Activated T-cell treated with anti-CD3 and anti-CD28 coated beads, Interleukin-2, amount 50 U/mL, for 48 hours (primary cell): Measurements from ENCODE around the gene TUBGCP6.

Source experiments
- DNase-seq, 2 experiments: peaks; one replicate each; pipeline ENCODE4 v3.0.0-alpha.2; 2020

TUBGCP6 gene

DNA sequence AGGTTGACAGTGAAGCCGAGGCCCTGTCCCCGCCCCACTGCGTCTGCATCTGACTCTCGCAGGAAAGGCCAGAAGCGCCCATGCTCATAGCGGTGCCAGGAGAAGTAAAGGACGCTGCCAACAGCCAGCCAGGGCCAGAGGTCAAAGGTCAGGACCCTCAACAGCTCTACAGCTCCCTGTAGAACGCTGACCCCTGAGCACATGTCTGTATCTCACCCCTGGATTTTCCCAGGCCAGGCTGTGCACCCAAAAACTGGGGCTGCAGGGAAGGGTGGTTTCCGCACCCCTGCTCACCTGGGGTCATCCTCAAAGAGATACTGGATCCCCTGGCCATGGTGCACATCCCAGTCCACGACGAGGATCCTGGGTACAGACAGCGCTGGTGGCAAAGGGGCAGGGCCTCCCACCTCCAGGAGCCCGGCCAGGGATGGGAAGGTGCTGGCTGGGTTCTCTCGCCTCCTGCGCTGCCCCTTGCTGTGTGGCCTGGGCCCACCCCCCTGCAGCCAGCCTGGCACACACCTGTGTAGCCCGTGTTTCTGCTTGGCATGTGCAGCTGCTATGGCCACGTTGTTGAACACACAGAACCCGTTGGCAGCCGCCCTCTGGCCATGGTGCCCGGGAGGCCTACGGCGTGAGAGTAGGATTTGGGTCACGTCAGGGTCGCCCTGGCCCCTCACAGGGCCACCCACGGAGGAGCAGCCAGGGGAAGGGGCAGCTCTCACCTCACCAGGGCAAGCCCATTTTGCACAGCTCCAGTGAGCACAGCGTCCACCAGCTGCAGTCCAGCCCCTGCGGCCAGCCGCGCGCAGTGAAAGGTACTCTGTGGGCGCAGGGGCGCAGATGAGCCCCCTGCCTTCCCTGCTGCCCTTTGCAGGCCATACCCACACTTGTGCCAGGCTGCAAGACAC, 4.8 kb upstream of the TUBGCP6 start:
- DNase-seq: no peak

DNA sequence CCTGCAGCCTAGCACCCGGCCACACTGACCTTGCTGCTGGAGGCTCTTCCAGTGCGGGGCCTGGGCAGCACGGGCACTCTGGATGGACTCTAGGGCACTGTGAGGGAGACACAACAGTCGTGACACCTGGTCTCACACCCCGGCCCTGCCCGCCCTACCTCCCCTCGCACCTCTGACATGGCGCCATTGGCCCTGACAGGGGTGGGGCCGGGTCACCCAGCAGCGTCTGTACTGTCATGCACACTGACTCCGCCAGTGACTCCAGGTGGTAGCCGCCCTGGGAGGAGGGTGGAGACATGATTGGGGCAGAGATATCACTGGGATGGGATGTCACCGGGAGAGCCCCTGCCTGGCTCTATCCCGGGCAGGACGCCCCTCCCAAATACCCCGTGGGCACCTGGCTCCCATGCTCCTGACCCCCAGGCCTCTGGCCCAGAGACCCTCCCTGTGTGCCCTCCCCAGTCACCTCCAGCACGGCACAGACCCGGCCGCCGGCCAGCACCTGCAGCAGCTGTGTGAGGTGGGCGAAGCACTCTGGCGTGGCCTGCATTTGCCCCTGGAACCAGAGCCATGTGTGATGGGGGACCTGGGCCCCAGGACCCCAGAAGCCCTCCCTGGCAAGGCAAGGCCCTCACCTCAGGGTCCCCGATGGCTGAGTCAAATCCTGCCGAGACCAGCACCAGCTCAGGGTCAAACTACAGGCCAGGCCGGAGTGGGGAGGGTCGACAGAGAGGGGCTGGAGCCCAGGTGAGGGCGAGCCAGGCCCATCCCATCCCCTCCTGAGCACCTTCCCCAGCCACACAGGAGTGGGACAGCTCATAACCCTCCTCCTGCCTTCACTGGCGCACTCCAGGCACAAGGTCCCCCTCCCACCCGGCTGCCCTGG, 3.6 kb upstream of the TUBGCP6 start:
- DNase-seq: no peak

DNA sequence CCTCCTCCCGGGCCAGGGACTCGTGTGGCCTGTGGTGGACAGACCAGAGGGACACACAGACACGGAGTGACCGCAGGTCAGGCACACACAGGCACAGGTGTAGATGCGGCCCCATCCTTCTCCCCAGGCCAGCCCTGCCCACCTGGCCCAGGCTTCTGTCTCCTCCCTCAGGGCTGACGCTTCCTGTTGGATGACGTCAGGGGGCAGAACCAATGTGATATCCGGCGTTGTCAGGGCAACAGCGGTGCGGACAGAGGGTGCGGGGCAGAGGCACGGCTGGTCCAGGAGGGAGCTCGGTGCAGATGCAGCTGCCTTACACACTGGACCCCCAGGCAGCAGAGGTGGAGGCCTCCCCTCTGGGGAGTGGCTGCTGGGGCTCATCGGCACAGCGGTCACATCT, 2.9 kb upstream of the TUBGCP6 start:
- DNase-seq: peak; percentile 54 to 60

DNA sequence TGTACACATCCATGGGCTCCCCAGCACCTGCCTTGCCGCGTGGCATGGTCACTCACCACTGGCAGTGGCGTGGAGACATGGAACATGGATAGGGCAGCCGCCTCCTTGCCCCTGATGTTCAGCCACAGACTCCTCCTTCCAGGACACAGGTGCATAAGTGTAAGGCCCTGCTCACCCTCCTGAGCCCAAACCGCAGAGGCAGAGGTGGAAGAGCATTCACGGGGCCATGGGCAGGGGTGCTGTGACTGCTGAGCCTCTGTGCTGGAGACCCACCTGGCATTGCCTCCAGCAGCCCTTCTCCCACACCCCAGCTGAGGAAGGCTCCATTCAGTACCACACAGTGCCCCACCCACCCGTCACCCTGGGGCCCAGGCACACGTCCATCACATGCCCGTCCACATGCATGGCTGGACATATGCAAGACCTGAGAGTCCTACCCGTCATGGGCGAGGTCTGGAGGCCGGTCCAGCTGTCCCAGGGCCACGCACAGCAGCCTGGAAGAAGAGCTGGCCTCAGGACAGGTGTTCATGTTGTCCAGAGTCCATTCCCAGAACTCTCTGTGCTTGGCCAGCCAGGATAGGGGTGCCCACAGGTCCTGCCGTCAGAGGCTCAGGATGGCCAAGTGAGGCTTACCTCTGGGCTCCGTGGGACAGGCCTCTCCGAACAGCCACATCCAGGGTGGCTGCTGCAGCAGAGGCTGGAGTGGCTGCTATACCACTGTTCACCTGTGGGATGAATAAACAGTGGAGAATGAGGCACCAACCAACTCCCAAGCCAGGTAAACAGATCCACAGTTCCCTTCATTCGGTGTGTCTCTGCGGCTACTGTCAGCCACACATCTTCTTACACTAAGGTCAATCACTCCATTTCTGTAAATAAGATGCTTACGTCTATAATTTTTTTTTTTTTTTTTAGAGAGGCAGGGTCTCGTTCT, 1.7 kb upstream of the TUBGCP6 start:
- DNase-seq: no peak

DNA sequence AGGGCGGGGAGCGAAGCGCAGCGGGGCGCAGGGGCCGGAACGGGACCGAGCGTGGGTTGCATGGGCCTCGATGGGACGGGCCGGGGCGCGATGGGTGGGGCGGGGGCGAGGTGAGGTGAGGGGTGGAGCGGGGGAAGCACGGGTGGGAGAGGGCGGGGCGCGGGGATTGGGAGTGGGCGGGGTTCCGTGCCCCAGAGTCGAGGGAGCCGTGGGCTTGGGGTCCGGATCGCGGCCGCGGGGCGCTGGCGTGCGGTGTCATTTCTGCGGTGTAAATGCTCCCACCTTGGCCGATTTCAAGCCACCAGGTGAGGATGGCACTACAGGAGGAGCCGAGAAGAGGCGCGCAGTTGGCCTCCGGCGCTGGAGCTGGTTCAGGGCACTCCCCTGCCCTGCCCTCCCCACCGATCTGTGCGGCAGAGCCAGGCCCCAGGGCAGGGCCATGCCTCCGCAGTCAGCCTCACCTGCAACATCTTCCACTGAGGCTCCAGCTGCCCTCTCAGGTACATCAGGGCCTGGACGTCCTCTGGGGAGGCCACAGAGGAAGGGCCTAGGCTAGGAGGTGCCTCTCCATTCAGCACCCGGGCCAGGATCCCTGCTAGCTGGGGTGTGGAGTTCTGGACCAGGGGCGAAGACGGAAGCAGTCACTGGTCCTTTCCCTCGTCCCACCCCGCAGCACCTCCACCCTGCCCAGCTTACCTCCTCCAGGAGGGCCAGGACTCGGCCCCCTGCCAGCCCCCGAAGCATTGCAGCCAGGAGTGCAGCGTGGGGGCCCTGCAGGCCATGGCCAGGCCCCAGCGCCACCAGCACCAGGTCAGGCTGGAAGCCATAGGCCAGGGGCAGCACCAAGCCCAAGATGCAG, 620 bp upstream of the TUBGCP6 start:
- peak in 1 of 2 experiments; percentile 46 for DNase-seq

DNA sequence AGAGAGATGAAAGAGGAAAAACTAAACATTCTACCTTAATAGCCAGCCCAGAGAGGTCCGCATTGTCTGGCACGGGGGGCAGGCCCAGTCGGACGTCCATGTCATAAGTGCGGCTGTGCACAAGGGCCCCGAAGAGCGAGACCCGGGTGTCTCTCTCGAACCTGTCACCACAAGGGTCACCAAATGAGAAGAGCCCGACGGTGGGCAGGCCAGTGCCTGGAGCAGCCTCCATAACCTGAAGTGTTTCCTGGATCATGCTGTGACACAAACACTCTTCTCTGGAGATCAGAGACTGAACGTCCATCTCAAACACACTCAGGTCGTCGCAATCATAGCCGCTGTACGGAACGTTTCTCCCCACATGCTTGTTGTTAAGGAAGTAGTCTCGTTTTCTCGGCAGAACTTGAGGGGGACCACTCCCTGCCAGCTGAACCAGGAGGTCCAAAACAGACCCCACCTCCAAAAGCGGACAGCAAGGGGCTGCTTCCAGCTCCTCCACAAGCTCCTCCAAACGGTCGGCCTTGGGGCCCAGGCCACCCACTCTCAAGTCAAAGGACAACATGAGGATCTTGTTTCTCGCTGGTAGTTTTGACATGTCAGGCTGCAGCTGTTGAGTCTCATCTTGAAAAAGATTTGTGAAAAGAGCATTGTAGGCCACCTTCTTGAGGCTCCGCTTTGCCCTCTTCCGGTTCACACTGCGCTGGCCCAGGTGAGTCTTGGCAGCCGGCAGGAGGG, 971 bp downstream of the TUBGCP6 start:
- DNase-seq: no peak

DNA sequence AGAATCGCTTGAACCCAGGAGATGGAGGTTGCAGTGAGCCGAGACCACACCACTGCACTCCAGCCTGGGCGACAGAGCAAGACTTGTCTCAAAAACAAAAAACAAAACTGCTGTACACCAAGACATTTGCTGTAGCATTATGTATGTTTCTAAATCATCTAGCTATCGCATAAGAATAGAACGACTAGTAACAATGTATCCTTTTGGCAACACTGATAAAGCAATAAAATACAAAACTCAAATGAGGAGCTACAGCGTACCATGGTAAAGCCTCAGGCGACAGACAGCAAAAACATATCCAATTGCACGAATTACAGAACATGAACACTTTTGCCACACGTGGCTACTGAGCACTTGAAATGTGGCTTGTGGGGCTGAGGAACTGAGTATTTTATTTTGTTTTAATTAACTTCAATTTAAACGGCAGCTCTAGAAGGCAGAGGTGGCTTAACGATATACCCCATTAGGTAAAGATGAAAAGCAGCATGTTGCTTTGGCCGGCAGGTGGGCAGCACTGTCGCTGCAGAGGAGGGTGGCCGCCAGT, 2.3 kb downstream of the TUBGCP6 start:
- no peak for DNase-seq

DNA sequence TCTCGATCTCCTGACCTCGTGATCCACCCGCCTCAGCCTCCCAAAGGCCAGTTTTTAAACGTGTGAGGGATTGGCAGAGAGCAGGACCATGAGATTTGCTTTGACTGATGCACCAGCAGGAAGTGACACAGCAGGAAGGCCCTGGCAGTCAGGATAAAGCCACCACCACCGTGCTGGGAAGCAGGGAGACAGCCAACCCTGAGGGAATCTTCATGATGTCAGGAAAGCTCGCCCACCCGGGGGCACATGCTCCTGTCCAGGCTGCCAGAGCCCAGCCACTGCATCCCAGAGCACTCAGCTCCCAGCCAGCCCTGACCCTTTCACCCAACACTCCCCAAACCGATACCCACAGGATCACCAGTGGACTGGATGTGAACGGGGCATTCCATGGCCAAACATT, 6.1 kb downstream of the TUBGCP6 start:
- no peak for DNase-seq

DNA sequence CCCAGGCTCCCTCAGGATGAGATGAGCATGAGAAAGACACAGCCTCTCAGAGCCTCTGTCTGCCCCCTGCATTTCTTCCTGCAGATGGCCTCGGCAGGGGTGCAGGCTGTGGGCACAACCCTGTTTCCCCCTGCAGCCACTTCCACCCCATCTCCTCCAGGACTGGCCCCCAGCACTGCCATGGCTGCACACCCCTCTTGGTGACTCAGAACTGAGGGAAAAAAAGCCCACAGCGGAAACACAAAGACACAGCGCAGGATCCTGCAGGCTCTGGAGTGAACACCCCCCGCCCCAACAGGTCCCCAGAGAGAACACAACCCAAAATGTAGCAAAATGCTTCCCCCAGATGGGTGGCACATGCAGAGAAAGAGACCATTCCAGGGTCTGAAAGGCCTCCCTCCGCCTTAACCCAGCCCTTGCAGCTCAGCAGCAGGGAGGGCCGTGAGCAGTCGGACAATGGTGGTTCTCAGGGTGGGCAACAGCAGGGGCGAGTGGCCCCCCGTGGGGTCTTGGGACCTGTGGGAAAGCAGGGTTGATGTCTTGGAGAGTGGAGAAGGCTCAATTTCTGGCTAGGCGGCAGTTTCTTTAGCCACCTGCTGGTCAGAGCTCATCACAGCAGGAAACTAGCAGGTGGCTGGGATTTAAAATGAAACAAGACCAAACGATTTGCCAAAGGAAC, 8.0 kb downstream of the TUBGCP6 start:
- DNase-seq: no peak

DNA sequence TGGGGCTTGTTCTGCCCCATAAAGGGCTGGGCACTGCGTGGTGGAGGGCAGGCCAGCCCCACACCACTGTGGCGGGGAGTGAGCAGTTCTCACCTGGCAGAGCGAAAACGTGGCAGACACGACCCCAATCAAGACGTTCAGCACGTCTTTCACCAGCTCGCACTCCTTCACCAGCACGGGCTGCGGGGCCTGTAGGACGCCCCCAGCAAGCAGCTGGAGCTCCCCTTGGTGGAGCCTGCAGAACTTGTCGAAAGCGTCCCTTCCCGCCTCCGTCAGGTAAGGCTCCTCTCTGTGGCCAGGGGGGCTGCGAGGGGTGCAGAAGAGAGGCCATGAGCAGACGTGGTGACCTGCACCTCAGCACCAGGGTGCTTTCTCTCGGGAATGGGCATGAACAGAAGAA, 11.6 kb downstream of the TUBGCP6 start:
- no peak for DNase-seq

DNA sequence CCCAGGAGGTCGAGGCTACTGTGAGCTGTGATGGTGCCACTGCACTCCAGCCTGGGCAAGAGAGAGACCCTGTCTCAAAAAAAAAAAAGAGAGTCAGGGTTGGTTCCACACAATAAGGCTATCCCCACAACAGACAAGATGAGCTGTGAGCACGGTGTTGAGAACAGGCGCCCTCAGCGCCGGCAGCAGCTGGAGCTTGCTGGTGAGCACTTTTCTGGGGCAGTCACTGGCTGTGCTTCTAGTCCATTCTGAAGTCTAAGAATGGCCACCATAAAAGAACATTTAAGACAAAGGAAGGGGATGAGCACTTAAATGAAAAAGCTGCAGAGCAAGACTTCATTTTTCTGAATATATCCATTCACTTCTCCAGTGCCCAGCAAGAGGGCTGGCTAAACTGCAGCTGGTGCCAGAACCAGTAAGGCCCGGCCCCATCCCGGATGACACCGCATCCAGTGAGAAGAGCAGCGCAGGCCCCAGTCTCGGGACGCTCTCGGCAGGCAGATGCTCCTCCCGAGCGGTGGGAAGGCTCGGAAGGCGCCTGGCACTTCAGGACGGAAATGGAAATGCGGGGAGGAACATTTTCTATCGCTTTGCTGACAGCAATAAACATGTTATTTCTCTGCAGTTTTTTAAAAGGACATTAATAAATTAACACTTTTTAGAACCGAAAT, 12.2 kb downstream of the TUBGCP6 start:
- DNase-seq: no peak

DNA sequence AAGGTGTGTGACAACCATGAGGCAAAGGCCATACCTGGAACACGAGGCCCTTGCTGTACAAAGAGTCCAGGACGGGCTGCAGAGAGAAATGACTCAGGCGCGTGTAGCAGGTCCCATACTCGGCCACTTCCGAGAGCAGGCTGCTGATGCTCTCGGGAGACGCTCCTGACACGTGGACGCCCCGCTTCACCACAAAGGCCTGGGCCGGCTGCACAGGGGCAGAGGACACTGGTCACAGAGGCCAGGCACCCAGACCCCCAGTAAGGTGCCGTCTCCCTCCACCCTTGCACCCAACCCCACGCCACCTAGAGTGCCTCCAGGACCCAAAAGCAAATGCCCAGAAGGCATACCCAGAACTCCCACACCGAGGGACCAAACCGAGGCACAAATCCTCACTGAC, 15.5 kb downstream of the TUBGCP6 start:
- DNase-seq: no peak

DNA sequence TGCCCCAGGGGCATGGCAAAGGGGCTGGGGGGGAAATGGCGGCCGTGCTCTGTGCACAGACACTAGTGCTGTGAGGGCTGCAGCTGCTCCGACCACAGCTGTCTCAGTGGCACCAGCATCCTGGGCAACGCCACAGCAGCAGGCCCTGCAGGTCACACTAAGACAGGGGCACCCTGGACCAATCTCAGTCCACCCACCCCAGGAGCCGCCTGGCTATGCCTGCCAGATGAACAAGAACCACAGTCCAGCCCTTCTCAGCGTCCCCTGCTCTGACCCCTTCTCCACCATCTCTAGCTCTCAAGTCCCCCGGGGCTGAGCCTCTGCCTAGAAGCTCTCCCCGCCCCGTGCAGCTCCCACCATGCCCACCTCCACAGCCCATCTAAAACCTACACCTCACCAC, 16.5 kb downstream of the TUBGCP6 start:
- no peak for DNase-seq

DNA sequence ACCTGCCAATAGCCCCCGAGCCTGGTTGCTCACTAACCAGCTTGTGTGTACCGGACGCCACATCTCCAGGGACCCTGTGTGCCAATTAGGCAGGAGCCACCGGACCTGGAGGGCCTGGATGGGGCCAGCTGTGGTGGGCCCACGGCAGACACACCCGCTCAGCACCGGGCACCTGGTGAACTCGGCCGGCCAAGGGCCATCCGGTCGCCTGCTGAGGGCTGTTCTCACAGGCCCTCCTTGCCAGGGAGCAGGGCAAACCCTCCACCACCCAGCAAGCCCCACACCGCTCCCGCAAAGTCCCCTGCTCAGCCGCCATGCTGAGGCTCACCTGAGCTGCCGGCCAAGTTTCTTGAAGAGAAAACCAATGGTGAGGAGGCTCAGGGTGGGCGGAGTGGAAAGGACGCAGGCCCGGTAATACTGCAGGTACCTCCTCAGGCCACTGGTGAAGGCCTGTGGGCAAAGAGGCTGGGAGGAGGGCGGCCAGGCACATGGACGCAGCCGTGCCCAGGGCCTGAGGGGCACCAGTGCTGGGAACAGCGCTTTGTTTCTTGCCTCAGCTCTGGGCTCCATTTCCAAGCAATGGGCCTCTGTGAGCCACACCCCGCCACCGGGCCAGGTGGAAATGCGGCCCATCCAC, 17.1 kb downstream of the TUBGCP6 start:
- DNase-seq: no peak

DNA sequence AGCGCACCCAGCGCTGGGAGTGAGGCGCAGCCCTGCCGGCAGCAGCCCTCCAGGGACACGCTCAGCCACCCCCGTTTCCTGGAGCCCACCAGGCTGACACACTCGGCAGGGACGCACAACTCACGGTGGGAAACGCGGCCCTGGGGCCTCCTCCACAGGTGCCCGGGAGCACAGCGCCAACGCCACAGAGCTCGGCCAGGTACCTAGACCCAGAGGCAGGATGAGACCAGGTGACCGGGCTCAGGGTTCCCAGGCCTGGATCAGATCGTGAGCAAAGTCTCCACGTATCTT, 18.0 kb downstream of the TUBGCP6 start:
- DNase-seq: no peak

DNA sequence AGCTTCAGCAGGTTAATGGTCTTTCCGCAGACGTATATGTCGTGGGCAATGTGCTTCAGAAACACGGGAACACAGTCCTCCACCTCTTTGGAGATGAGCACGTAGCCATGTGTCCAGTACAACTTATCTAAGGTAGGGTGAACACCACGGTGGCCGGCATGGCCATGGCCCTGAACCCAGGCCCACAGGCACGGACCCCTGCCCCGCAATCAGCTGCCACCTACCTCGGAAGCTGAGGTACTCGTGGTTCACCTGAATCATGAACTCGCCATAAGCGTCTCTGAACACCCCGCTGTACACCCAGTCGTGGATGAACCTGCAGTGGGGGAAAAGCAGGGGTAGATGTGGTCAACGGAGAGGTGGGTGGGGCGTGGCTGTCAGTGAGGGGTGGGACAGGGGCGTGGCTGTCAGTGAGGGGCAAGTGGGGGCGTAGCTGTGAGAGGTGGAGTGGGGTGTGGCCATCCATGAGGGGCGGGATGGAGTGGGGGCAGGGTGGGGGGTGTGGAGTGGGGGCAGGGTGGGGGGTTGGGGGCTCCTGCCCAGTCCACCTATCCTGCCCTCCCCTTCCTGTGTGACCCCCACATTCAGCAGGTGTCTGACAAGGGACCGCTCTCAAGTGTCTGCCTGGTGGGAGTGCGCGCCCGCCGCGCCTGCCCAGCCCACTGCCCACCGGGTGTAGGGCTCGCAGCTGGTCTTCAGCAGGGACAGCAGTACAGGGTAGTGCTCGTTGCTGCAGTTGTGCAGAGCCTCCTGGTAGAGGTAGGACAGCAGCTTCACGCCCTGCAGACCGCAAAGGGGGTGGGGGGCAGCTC, 18.6 kb downstream of the TUBGCP6 start:
- no peak for DNase-seq

DNA sequence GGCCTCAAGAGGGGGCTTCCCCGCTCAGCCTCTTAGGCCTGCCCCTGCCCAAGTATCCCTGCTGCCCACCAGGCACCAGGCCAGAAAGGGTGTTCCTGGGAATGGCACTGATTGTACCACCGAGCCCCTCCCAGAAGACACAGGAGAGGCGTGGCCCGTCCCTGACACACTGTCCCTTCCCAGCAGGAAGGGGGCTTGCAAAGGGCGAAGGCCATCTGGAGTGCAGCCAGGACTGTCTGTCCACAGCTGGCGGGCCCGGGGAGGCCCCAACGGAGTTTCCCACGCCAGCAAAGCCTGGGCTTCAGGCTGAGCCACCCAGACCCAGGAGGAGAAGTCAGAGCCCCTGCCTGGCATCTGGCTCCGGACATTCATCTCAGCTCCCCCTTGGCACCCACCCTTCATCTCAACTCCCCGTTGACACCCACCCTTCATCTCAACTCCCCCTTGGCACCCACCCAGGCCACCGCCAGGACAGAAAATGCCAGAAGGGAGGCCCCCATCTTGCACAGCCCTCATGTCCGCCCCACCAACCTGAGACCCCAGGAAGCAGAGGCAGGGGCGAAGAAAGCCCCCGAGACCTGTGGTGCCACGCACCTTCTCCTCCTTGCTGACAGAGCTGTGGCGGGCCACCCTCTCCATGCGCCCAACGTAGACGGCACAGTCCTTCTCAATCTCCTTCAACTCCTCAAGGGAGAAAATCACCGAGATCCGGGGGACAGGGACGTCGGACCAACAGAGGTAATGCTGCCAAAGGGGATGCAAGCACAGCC, 19.4 kb downstream of the TUBGCP6 start:
- no peak for DNase-seq

DNA sequence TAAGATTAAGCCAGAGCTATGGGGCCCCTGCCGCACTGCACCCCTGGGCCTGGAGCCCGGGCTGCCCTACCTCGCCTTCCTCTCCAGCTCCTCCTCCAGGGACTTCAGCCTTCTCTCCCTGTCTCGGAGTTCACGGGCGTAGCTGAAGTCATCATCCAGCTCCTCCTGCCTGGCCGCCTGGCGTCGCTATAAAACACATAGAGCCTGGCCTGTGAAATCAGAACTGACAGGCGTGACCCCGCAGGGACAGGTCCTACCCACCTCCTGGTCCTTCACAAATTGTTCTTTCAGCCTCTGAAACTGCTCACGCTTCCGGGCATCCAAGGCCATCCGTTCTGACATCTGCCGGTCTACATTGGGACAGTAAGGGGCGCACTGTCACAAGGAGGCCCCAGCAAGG, 20.8 kb downstream of the TUBGCP6 start:
- no peak for DNase-seq
